WTC11 (cell line): ENCODE data around the gene PARS2. TPM values are rescaled to one million over a fixed set of nuclear protein-coding genes. Genes with fewer than 3 reads are reported as not detected.

Experiments used
- ATAC-seq: fragments of 200-7000 bp; cut with Tn5 transposase; 2 replicates; pipeline ENCODE4 v1.10.0; 2021; ENCODE audit warnings: mild to moderate bottlenecking, moderate library complexity
- CTCF ChIA-PET: fragments of 300-600 bp; sonication (Branson Sonifier 250); formaldehyde crosslinking; loops from one replicate; lab custom pipeline; 2021; ENCODE audit warnings: antibody characterized with exemption; lab: Charles Lee
- POLR2A ChIA-PET: fragments of 350-600 bp; sonication (Branson Sonifier 250); formaldehyde crosslinking; loops from one replicate; lab custom pipeline; 2021; ENCODE audit warnings: antibody characterized with exemption; lab: Charles Lee
- DNase-seq: peaks from one replicate; pipeline ENCODE4 v3.0.0; 2021; ENCODE audit warnings: low spot score
- H3K27ac Mint-ChIP-seq: 2 replicates; pipeline ENCODE4 v1.8.0; 2021; ENCODE audit warnings: mixed read lengths
- H3K27me3 Mint-ChIP-seq: 2 replicates; pipeline ENCODE4 v1.8.0; 2021; ENCODE audit warnings: low read depth, mild to moderate bottlenecking, moderate library complexity, mixed read lengths
- H3K36me3 Mint-ChIP-seq: 2 replicates; pipeline ENCODE4 v1.8.0; 2021; ENCODE audit warnings: mixed read lengths
- H3K4me1 Mint-ChIP-seq: 2 replicates; pipeline ENCODE4 v1.8.0; 2022; ENCODE audit warnings: mixed read lengths
- H3K4me3 Mint-ChIP-seq: 2 replicates; pipeline ENCODE4 v1.8.0; 2021; ENCODE audit warnings: mild to moderate bottlenecking, moderate library complexity, mixed read lengths
- H3K9me3 Mint-ChIP-seq: 2 replicates; pipeline ENCODE4 v1.8.0; 2021; ENCODE audit warnings: mixed read lengths
- ARID4B ChIP-seq: sonication (generic); formaldehyde crosslinking; IDR thresholded peaks from 2 replicates; pipeline ENCODE4 v1.8.0; 2023; ENCODE audit warnings: missing genetic modification reagents, mild to moderate bottlenecking, borderline replicate concordance
- ATF1 ChIP-seq: sonication (generic); formaldehyde crosslinking; IDR thresholded peaks from 2 replicates; pipeline ENCODE4 v1.8.1; 2023; ENCODE audit warnings: mild to moderate bottlenecking, moderate library complexity, missing genetic modification reagents
- ESRRA ChIP-seq: sonication (generic); formaldehyde crosslinking; IDR thresholded peaks from 2 replicates; pipeline ENCODE4 v1.8.1; 2022; ENCODE audit warnings: mild to moderate bottlenecking, missing genetic modification reagents, borderline replicate concordance
- IRF1 ChIP-seq: sonication (generic); formaldehyde crosslinking; IDR thresholded peaks from 2 replicates; pipeline ENCODE4 v1.8.0; 2023; ENCODE audit warnings: missing genetic modification reagents
- KAT7 ChIP-seq: sonication (generic); formaldehyde crosslinking; IDR thresholded peaks from 2 replicates; pipeline ENCODE4 v1.8.1; 2023; ENCODE audit warnings: missing genetic modification reagents, mild to moderate bottlenecking, borderline replicate concordance
- MAX ChIP-seq: sonication (generic); formaldehyde crosslinking; IDR thresholded peaks from 2 replicates; pipeline ENCODE4 v1.8.0; 2022; ENCODE audit warnings: mild to moderate bottlenecking, missing genetic modification reagents
- MLX ChIP-seq: sonication (generic); formaldehyde crosslinking; IDR thresholded peaks from 2 replicates; pipeline ENCODE4 v1.8.1; 2023; ENCODE audit warnings: mild to moderate bottlenecking, missing genetic modification reagents, moderate library complexity
- NR3C1 ChIP-seq: sonication (generic); formaldehyde crosslinking; conservative IDR thresholded peaks from 2 replicates; pipeline ENCODE4 v1.8.1; 2023; ENCODE audit warnings: low read depth, mild to moderate bottlenecking, missing genetic modification reagents
- TEAD1 ChIP-seq: sonication (generic); formaldehyde crosslinking; IDR thresholded peaks from 2 replicates; pipeline ENCODE4 v1.8.0; 2022; ENCODE audit warnings: mild to moderate bottlenecking, missing genetic modification reagents
- ZMAT4 ChIP-seq: fragments of 250-450 bp; sonication (Bioruptor Pico); IDR thresholded peaks from 2 replicates; pipeline ENCODE4 v1.9.0; 2021; ENCODE audit warnings: mild to moderate bottlenecking
- ZNF416 ChIP-seq: fragments of 250-450 bp; sonication (Bioruptor Pico); IDR thresholded peaks from 2 replicates; pipeline ENCODE4 v1.9.0; 2021; ENCODE audit warnings: mild to moderate bottlenecking, inconsistent platforms
- total RNA-seq: library from RNA; stranded (reverse); gene quantifications from 3 replicates; pipeline ENCODE4 v1.2.3, GENCODE V29; 2021
- TF ChIP-seq, protein P1 (sequence below): fragments of 250-450 bp; sonication (Bioruptor Pico); IDR thresholded peaks from 2 replicates; pipeline ENCODE4 v1.9.0; 2021; ENCODE audit warnings: mild to moderate bottlenecking, borderline replicate concordance
- TF ChIP-seq, protein P2 (sequence below): sonication (generic); formaldehyde crosslinking; IDR thresholded peaks from 2 replicates; pipeline ENCODE4 v1.8.1; 2022; ENCODE audit warnings: low read depth, mild to moderate bottlenecking, moderate library complexity, missing genetic modification reagents, borderline replicate concordance

The PARS2 gene
- total RNA-seq, 1 experiment from 2014 or later, result 11.5 TPM

DNA sequence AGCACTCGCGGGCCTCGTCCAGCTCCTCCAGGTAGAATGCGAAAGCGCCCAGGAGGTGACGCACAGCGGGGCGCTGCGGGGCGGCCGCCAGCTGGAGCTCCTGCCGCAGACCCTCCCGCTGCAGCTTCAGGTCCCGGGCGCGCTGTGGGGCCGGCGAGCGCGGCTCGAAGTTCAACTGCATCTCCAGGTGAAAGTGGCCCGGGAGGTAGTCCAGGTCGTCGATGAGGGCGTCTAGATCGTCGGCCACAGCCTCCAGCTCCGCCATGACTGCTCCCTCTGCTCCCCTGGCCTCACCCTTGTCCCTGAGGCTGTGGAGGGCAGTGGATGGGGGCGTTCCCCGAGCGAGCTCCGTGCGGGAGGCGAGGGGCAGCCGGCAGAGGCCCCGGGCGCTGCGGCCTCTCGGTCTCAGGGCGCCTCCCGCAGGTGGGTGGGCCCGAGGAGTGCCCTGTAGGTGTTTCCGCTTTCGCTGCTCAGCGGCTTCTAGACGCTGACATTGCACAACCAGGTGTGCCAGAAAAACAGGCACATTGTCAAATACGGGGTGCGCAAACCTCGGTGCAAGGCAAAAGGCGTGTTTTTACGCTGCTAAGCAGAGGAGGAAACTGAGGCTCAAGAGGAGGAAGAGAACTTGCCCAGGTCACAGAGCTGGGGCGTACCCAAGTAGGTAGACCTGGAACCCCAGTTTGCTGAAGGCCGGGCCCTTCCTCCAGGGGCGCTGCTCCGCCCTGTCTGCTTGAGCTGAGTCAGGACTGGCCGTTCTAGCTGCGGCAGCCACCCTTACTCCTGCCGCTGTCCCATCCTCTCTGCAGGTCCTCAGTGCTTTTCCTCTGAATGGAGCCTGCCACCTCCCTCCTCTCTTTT lies 36.8 kb upstream of the PARS2 start, which contains the start of gene TTC22:
TSS of gene TTC22 (minus strand) at position 425 of the 861 bp plus-strand sequence. CDS start at position 265, 160 bp downstream.
- POLR2A ChIA-PET, result interaction anchor here (1.3 kb wide), 1 partner anchor 9 kb away, joined by 3 read pairs; no protein-coding TSS in a partner anchor
- H3K27me3 Mint-ChIP-seq, result peaks cover 13% of the 10 kb centered on the region
- TF ChIP-seq ZMAT4 (CRISPR knock-in tag) (no peak), NR3C1 (CRISPR knock-in tag) (no peak), MAX (peak; percentile 56), TEAD1 (CRISPR knock-in tag) (0 out of 2 replicates have a peak, but pooled peaks have one; percentile 34), ATF1 (0 out of 2 replicates have a peak, but pooled peaks have one; percentile 48), IRF1 (CRISPR knock-in tag) (no peak), ARID4B (CRISPR knock-in tag) (0 out of 2 replicates have a peak, but pooled peaks have one; percentile 38)
- TF ChIP-seq, all 79 proteins: peak for 4
- Mint-ChIP-seq H3K9me3 (no peaks in the 10 kb centered on the region), H3K4me3 (peak within 1 kb of the TSS; percentile 31), H3K27ac (no peak within 1 kb of the TSS), H3K4me1 (0 out of 2 replicates have a peak, but pooled peaks cover 6% of the 10 kb centered on the region), H3K36me3 (no peaks in the 10 kb centered on the region)
- CTCF ChIA-PET, result interaction anchor here (0.6 to 2.6 kb wide), 52 partner anchors 8 to 809 kb away, joined by 3 to 47 read pairs (median 4); partner anchors contain the start of genes ACOT11, BSND, DHCR24 and PCSK9
- peak; percentile 89 for ATAC-seq
- DNase-seq, result peak; percentile 58

DNA sequence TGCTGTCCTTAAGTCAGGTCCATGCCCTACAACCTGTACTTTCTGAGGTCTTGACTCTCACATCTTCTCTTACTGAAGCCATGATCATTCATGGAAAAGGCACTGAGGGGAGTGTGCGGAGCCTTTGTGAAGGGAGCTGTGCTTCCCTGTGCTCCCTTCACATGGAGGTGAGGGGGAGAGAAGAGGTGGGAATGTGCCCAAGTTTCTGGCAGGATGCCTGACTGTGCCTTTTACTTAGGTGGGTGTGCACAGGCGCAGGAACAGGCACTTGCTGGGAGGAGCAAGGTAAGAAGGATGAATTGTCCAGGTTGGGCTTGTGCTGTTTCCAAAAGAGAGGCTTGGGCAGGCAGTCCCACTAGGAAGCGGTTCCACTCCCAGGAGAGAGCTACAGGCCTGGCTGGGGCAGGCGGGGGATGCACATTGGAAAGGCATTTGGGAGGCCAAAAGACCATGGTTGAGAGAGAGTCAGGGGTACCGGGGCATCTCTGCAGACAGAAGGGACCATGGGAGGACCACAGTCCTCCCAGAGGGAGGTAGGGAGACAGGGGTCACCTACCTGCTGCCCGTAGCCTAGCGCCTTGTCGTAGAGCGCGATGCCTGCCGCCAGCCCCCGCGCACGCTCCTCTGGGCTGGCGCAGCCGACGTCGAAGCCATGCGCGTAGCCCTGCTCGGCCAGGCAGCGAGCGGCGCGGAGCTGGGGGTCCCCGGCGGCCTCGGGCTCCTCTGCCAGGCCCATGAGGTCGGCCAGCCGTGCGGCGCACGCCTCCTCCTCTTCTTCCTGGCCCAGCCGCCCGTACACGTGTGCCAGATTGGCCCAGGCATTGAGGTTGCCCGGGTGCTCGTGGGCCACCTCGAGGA lies 35.9 kb upstream of the PARS2 start:
- peaks cover 9% of the 10 kb centered on the region; the same call in 1 of the 2 replicates for H3K4me1 Mint-ChIP-seq
- no peak overlapping the region; the same call in 1 of the 2 replicates for H3K27ac Mint-ChIP-seq
- no peaks in the 10 kb centered on the region for H3K9me3 Mint-ChIP-seq
- ATAC-seq (peak; percentile 7), DNase-seq (no peak)
- CTCF ChIA-PET, result interaction anchor here (0.6 to 2.6 kb wide), 46 partner anchors 8 to 808 kb away, joined by 3 to 47 read pairs (median 4); partner anchors contain the start of genes ACOT11, BSND, SSBP3 and TTC4
- POLR2A ChIA-PET, result interaction anchor here (0.5 to 1.3 kb wide), 2 partner anchors 8 to 602 kb away, joined by 3 to 7 read pairs; no protein-coding TSS in a partner anchor
- H3K27me3 Mint-ChIP-seq, result peaks cover 13% of the 10 kb centered on the region
- peak overlapping the region; percentile 27 for H3K4me3 Mint-ChIP-seq
- H3K36me3 Mint-ChIP-seq, result no peaks in the 10 kb centered on the region
- TF ChIP-seq ESRRA (CRISPR knock-in tag), result 0 out of 2 replicates have a peak, but pooled peaks have one; percentile 25
- no peak for TF ChIP-seq MLX (CRISPR knock-in tag)
- TF ChIP-seq ZNF416, result no peak
- TF ChIP-seq, protein P1, sequence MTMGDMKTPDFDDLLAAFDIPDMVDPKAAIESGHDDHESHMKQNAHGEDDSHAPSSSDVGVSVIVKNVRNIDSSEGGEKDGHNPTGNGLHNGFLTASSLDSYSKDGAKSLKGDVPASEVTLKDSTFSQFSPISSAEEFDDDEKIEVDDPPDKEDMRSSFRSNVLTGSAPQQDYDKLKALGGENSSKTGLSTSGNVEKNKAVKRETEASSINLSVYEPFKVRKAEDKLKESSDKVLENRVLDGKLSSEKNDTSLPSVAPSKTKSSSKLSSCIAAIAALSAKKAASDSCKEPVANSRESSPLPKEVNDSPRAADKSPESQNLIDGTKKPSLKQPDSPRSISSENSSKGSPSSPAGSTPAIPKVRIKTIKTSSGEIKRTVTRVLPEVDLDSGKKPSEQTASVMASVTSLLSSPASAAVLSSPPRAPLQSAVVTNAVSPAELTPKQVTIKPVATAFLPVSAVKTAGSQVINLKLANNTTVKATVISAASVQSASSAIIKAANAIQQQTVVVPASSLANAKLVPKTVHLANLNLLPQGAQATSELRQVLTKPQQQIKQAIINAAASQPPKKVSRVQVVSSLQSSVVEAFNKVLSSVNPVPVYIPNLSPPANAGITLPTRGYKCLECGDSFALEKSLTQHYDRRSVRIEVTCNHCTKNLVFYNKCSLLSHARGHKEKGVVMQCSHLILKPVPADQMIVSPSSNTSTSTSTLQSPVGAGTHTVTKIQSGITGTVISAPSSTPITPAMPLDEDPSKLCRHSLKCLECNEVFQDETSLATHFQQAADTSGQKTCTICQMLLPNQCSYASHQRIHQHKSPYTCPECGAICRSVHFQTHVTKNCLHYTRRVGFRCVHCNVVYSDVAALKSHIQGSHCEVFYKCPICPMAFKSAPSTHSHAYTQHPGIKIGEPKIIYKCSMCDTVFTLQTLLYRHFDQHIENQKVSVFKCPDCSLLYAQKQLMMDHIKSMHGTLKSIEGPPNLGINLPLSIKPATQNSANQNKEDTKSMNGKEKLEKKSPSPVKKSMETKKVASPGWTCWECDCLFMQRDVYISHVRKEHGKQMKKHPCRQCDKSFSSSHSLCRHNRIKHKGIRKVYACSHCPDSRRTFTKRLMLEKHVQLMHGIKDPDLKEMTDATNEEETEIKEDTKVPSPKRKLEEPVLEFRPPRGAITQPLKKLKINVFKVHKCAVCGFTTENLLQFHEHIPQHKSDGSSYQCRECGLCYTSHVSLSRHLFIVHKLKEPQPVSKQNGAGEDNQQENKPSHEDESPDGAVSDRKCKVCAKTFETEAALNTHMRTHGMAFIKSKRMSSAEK (CRISPR knock-in tag), result no peak
- TF ChIP-seq, protein P2, sequence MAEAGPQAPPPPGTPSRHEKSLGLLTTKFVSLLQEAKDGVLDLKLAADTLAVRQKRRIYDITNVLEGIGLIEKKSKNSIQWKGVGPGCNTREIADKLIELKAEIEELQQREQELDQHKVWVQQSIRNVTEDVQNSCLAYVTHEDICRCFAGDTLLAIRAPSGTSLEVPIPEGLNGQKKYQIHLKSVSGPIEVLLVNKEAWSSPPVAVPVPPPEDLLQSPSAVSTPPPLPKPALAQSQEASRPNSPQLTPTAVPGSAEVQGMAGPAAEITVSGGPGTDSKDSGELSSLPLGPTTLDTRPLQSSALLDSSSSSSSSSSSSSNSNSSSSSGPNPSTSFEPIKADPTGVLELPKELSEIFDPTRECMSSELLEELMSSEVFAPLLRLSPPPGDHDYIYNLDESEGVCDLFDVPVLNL (CRISPR knock-in tag), result no peak
- TF ChIP-seq KAT7, result 0 out of 2 replicates have a peak, but pooled peaks have one; percentile 26
